HT1080 (cell line): Measurements from ENCODE around the gene METTL27. TPM values are rescaled to one million over a fixed set of nuclear protein-coding genes. Genes with fewer than 3 reads are reported as not detected.
"Not testable (repeated sequence)": the region's sequence is repeated elsewhere in the genome, so short reads cannot be mapped to it uniquely, and the experiment has no call there.

Experiments
- DNase-seq: peaks from one replicate; pipeline ENCODE4 v3.0.0-alpha.2; 2015; ENCODE audit warnings: low read depth
- total RNA-seq: library from RNA; depleted of rRNA; stranded (reverse); fragments of >200 nt; shearing (Covaris generic); gene quantifications from 2 replicates; pipeline ENCODE4 v1.2.3, GENCODE V29; 2014

The METTL27 gene
- total RNA-seq, 1 experiment from 2014 or later = 22.2 TPM

DNA sequence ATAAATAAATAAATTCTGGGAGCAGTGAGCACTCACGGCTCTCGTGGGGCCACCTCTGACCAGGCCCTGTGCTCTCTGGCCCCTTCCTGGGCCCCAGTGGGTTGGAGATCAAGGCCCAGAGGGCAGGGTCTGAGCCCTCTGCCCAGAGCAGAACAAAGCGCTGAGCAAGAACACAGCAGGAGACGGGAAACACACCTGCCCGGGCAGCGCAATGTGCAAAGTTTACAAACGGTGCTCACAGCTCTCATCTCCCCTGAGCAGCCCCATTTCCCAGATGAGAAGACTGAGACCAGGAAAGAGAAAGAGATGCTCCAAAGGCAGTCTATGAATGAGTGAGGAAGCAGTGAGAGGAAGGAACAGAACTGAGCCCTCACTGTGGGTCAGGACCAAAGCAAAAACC is 3.0 kb downstream of the METTL27 start:
- no peak for DNase-seq

DNA sequence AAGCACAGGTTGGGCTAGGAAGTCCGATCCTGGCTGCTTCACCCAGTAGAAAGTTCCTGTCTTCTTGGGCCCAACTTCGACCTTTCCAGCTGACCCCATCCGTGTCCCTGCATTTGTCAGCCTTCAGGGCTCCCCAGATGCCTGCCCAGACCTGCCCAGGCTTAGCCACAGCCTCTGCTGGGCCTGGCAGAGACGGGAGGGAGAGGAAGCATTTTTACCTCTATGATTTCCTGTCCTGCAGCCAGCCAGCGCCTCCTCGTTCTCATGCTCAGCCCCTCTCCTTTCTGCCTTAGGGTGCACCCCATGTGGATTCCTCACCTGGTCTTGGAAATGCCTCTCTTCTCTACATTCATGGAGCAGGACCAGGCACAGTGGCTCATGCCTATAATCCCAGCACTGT is 3.7 kb downstream of the METTL27 start:
- DNase-seq = no peak

DNA sequence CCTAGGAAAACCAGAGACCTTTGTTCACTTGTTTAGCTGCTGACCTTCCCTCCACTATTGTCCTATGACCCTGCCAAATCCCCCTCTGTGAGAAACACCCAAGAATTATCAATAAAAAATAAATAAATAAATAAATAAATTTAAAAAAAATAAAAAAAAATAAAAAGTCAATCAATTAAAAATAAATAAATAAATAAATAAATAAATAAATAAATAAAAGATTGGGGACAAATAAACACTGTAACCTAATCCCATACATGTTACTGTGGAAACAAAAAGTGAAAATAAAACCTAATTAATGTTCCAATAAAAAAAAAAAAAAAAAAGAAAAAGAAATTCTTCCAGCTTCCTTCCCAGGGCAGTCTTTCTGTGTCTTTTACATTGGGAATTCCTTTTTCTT is 5.1 kb downstream of the METTL27 start:
- not testable (repeated sequence) for DNase-seq

DNA sequence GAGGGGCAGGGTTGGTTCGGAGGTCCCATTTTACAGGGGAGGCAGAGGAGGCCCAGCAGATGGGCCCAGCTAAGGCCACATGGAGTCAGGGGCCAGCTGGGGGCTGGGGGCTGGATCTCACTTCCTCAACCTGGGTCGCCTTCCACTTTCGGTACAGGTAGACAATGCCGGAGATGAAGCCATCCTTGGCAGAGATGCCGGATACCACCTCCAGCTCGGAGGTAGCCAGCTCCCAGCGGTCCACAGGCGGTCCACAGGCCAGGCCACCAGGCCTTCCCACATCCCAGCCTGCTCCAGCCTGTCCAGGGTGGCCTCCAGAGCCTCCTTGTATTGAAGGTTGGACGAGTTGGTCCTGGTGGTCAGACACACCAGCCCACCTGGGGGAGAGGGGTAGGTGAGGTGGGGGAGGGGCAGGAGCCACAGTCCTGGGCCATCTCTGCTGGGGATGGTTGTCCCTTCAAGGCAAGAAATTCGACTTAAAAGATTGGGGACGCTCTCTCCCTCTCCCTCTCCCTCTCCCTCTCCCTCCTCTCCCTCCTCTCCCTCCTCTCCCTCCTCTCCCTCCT is 7.6 kb downstream of the METTL27 start:
- DNase-seq = no peak

DNA sequence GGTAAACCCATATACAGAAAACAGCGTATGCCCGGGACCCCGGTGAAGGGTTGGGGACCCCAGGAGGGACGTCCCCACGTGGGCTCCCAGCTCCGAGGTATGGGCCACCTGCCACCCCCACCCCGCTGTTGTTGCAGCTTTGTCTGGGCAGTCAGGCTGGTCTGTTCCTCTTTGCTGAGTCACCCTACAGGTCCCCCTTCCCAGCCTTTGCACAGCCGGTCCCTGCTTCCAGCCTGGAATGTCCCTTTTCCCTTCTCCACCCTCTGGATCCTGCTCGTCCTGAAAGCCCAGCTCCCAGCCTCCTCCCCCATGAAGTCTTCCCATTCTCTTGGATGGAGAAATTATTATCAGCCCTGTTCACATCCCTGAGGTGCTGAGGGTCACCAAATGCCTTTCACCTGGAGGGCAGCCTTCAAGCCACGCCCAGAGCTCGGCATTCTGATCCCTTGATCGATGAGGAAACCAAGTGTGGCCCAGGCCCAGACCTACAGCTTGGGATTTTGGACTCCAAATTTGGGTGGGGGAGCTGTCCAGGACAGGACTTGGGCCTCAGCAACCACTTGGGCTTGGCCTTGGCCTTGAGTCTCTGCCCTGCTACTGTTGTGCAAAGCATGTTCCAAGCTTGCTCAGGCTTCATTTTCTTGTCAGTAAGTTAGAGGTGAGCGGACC is 8.9 kb downstream of the METTL27 start:
- no peak for DNase-seq

DNA sequence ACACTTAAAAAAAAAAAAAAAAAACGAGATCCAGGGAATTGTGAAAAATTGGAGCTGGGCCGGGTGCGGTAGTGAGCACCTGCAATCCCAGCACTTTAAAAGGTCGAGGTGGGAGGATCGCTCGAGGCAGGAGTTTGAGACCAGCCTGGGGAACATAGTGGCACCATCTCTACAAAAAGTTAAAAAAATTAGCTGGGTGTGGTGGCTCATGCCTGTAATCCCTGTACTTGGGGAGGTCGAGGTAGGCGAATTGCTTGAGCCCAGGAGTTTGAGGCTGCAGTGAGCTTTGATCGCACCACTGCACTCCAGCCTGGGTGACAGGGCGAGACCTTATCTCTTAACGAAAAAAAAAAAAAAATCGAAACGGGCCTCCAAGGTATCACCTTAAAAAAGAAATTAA is 9.5 kb downstream of the METTL27 start:
- DNase-seq = no peak

DNA sequence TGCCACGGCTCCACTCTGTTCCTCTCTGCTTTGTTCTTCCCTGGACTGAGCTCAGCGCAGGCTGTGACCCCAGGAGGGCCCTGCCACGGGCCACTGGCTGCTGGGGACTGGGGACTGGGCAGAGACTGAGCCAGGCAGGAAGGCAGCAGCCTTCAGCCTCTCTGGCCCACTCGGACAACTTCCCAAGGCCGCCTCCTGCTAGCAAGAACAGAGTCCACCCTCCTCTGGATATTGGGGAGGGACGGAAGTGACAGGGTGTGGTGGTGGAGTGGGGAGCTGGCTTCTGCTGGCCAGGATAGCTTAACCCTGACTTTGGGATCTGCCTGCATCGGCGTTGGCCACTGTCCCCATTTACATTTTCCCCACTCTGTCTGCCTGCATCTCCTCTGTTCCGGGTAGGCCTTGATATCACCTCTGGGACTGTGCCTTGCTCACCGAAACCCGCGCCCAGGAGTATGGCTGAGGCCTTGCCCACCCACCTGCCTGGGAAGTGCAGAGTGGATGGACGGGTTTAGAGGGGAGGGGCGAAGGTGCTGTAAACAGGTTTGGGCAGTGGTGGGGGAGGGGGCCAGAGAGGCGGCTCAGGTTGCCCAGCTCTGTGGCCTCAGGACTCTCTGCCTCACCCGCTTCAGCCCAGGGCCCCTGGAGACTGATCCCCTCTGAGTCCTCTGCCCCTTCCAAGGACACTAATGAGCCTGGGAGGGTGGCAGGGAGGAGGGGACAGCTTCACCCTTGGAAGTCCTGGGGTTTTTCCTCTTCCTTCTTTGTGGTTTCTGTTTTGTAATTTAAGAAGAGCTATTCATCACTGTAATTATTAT is 10.3 kb downstream of the METTL27 start:
- no peak for DNase-seq

DNA sequence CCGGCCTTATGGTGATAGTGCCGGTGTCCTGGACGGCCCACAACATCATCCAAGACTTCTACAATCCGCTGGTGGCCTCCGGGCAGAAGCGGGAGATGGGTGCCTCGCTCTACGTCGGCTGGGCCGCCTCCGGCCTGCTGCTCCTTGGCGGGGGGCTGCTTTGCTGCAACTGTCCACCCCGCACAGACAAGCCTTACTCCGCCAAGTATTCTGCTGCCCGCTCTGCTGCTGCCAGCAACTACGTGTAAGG is 10.8 kb downstream of the METTL27 start:
- no peak for DNase-seq

DNA sequence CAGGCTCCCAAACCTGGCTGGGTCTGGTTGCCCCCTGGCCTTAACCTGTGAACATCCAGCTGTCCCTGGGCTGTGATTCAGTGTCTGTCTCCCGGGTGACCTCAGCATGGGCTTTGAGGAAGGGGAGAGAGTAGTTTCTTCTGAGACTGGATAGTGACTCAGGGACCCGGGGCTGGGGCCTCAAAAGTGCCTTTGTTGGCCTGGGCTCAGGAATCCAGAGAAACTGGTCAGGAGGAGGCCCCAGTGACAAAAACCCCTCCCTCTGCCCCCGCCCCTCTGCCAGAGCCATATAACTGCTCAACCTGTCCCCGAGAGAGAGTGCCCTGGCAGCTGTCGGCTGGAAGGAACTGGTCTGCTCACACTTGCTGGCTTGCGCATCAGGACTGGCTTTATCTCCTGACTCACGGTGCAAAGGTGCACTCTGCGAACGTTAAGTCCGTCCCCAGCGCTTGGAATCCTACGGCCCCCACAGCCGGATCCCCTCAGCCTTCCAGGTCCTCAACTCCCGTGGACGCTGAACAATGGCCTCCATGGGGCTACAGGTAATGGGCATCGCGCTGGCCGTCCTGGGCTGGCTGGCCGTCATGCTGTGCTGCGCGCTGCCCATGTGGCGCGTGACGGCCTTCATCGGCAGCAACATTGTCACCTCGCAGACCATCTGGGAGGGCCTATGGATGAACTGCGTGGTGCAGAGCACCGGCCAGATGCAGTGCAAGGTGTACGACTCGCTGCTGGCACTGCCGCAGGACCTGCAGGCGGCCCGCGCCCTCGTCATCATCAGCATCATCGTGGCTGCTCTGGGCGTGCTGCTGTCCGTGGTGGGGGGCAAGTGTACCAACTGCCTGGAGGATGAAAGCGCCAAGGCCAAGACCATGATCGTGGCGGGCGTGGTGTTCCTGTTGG is 11.4 kb downstream of the METTL27 start, which contains the start of gene CLDN4:
Gene CLDN4, plus strand, starts transcription at position 316 of the 903 bp plus-strand sequence. Its CDS starts 206 bp downstream, at position 522.
- DNase-seq = peak; percentile 48

DNA sequence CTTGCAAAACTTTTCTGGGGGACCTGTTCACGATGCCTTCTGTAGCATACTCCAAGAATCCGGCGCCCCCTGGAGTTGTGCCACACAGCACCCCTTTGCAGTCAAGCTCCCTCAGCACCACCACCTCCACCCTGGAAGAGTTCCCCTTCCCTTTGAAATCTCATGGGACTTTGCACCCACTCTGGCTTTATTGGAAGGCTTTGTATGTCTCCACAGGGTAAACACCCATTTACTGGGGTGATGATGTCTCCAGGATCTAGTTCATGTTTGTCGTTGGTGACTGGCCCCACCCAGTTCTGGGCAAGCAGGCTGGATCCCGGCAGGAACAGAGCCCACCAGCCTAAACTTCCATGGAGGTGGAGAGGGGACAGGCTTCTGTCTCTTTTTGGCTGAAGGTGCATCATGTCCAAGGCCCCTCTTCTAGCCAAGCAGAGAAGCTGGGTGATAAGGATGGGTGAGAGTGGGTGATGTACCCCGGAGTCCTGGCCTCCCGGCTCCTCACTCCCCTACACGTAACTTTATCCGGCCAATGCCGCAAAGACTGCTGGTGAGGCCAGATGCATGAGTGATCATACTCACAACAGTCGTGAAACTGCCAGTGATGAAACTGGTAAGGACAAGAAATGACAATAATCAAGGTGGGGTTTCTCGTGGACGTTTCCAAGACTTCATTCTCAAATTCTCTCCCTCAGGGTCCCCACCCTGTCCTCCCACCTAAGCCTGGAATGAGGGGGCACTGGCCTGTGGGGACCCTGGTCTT is 12.2 kb downstream of the METTL27 start:
- no peak for DNase-seq

DNA sequence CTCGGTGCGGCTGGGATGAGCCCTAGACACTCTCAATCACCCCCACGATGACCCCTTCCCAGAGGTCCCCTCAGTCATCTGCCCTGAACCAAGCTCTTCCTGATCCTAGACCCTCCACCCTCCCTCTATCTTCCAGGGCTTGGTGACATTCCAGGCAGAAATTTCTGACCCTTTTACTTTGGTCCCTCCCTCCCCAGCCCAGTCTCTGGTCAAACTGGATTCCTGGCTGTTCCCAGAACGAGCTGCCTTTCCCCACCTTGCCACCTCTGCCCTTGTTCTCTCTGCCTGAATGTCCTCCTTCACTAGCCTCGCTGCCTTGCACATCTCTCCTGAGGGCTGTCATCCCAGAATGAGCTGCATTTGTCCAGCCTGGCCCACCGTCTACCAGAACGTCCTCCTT is 12.8 kb downstream of the METTL27 start:
- no peak for DNase-seq

DNA sequence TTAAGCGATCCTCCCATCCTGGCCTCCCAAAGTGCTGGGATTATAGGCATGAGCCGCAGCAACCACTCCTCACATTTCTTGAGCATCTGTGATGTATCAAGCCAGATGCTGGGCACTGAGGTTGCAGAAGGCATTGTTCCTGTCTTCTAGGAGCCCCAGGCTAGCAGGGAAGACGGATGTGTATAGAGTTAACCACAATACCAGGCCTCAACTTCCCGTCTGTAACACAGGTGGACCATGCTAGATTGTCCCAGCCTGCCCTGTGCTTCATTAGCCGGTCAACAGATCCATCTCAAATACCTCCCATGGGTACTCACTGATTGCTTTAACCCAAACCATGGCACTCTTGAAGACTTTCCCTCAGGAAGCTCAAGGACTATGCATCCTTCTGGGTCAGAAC is 13.3 kb downstream of the METTL27 start:
- no peak for DNase-seq

DNA sequence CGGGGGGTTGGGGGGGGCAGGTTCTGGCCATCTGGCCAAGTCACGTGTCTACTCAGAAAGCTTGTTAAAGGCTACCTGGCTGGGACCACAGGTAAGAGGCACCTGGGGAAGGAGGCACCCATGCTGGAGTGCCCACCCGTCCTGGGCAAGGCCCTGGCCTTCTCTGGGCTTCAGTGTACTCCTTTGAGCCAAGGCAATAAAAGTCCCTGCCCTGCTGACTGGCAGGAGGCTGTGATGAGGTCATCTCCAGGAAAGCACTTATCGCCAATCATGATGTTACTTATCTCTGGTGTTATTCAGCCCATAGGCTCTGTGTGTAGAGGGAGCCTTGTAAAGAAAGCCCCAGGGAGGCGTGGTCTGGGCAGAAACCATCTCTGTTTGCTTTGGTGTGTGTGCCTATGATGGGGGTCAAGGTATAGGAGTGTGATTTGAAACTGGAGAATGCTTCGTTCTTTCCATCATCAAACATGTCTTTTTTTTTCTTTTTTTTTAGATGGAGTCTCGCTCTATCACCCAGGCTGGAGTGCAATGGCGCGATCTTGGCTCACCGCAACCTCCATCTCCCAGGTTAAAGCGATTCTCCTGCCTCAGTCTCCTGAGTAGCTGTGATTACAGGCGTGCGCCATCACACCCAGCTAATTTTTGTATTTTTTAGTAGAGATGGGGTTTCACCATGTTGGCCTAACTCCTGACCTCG is 14.1 kb downstream of the METTL27 start:
- DNase-seq = peak; percentile 81

DNA sequence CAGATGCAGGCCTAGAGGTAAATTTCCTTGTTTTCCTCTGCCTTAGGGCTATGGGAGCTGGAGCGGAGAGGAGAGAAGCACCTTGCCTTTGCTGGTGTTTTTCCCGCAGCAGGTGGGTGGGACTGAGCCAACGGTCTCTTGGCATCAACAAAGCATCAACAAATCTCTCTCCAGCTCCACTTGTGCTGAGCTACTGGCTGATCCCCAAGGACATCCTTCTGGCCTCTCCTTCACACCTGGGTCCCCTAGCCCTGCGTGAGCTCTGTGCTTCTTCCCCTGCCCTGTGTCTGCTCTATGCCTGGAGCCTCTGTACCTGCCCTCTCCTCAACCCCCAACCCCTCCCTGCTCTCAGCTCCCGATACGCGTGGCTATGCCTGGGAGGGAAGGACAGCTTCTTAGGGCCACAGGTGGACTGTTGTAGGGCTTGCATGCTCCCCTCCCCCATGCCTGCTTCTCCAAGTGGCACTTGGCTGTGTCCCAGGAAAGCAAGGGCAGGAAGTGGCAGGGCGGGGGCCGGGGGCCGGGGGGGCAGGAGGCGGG is 14.7 kb downstream of the METTL27 start:
- peak; percentile 45 for DNase-seq

DNA sequence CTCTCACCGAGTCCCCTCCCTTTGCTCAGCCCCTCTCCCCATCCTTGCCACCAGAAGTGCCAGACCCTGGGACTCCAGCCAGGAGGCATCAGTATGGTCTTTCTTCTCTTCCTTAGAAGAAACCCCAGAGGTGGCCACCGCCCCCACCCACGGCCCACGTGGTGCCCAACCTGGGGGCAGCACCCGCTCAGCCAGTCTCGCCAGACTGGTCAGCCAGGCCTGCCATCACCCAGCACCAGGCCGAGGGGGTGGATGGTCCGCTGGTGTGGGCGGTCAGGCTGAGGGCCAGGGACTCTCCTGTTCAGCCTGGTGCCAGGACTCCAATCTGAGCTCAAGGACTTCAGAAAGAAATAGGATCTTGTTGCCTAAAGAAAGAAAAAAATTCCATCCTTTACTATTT is 17.3 kb downstream of the METTL27 start:
- DNase-seq = no peak

DNA sequence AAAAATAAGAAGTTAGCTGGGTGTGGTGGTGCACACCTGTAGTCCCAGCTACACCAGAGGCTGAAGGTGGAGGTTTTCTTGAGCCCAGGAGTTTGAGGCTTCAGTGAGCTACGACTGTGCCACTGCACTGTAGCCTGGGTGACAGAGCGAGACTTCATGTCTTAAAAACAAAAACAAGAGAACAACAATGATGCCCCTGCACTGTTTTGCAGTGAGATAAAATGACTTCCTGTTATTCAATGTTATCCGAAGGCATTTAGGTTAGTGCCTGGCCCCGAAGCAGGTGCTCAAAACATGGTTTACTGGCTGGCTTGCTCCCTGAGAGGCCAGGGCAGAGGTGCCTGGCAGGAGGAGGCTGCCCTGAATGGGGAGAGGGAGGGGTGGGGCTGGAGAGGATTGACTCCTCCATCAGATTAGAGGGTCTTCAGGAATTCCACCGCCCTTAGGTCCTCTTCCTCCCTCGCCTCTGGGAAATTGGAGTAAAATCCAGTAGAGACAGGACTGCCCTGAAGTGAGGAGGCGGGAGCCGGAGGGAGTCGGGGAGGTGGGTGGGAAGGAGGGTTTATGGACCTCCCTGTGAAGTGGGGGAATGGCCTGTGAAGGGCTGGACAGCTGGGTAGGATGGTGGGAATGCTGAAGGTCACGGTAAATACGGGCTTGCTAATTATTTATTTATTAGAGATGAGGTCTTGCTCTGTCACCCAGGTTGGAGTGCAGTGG is 18.3 kb downstream of the METTL27 start:
- no peak for DNase-seq

DNA sequence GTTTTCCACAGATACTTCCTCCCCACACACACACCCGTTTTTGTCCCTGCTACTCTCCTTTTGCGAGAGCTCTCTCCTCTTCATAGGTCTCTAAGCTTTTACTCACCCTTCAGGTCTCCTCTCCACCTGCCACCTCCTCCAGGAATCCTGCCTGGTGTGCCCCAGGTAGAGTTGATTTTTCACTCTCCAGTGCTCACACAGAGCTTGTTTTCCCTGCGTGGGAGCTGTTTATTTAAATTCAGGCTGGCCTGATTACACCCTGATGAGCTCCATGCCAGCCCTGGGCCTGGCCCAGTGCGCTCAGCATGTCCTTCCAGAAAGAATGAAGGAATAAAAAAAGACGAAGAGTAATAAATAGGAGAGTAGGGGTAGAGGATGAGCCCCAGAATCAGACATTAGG is 19.1 kb downstream of the METTL27 start:
- no peak for DNase-seq

DNA sequence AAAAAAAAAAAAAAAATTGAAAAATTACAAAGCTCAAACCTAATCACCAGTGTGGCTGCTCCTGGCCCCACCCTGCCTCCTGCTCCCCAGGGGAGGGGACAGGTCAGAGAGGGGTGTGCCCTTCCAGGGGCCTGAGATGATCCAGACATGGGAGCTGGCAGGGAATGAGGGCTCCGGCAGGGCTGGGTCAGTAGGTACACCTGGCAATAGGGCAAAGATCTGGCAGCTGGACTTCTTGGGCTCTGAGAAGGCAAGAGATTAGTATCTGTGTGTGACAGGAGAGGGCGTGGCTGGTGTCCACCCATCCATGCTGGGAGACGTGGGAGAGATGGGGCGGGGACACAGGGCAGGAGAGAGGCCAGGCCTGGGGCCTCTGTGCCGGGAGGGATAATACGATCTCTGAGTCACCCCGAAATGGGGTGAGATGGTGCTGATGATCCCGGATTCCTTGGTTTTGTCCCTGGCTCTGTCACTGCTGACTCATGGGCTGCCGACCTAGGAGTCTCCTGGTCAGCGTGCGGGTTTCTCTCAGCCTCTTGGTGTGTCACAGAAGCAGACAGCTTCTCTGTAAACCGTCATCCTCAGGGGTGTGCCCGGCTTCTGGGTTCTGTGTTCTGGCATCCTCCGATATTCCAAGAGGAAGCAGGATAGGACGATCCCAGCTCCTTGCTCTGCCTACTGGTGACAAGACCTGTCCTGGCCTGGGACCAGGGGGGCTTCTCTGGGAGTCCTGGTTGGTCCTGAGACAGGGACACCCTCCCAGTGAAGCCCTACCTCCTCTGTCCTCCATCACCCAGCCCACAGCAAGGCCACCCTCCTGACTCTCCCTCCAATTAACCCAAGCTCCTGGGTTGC is 19.8 kb downstream of the METTL27 start:
- peak; percentile 100 for DNase-seq
